ENCODE results near the gene RPL36A. TPM values are rescaled to one million over a fixed set of nuclear protein-coding genes. Genes with fewer than 3 reads are reported as not detected.
A peak's percentile ranks its signal among the peaks of the same experiment; 100 is the strongest.

RPL36A gene
- total RNA-seq, 1 donor from 2014 or later = 147 TPM

DNA sequence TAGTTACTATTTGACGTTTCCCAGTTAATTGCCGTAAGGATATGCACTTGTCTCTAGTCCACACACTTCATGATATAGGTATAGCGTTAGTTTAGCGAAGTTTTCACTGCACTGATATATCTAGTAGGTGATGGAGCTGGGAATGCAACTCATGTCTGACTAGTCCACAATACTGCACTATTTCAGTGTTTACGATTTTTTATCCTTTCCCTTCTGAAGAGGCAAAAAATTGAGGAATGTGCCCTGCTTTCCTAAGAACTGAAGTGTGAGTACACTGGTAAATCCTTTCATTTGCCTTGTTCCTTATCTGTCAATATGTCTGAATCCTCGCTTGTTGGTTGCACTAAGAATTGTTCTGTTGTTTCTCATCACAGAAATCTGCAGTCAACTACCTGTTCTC is 1.0 kb downstream of the RPL36A start:
- DNase-seq = no peak
- H3K4me3 Mint-ChIP-seq (ENCODE audit: unreplicated experiment) = peak overlapping the region; percentile 94
- peaks cover 1% of the 10 kb centered on the region for H3K4me1 Mint-ChIP-seq (ENCODE audit: low read depth, unreplicated experiment)
- H3K27ac Mint-ChIP-seq (ENCODE audit: unreplicated experiment) = peak overlapping the region; percentile 93
- H3K36me3 Mint-ChIP-seq (ENCODE audit: unreplicated experiment) = no peaks in the 10 kb centered on the region
- peaks cover 2% of the 10 kb centered on the region for H3K9me3 Mint-ChIP-seq (ENCODE audit: unreplicated experiment)
- TF ChIP-seq, protein P1, sequence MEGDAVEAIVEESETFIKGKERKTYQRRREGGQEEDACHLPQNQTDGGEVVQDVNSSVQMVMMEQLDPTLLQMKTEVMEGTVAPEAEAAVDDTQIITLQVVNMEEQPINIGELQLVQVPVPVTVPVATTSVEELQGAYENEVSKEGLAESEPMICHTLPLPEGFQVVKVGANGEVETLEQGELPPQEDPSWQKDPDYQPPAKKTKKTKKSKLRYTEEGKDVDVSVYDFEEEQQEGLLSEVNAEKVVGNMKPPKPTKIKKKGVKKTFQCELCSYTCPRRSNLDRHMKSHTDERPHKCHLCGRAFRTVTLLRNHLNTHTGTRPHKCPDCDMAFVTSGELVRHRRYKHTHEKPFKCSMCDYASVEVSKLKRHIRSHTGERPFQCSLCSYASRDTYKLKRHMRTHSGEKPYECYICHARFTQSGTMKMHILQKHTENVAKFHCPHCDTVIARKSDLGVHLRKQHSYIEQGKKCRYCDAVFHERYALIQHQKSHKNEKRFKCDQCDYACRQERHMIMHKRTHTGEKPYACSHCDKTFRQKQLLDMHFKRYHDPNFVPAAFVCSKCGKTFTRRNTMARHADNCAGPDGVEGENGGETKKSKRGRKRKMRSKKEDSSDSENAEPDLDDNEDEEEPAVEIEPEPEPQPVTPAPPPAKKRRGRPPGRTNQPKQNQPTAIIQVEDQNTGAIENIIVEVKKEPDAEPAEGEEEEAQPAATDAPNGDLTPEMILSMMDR (IDR thresholded peaks at IDR 0.05; ENCODE audit: partially characterized antibody, unreplicated experiment) = no peak
- peaks cover 2% of the 10 kb centered on the region for H3K27me3 Mint-ChIP-seq (ENCODE audit: unreplicated experiment)

DNA sequence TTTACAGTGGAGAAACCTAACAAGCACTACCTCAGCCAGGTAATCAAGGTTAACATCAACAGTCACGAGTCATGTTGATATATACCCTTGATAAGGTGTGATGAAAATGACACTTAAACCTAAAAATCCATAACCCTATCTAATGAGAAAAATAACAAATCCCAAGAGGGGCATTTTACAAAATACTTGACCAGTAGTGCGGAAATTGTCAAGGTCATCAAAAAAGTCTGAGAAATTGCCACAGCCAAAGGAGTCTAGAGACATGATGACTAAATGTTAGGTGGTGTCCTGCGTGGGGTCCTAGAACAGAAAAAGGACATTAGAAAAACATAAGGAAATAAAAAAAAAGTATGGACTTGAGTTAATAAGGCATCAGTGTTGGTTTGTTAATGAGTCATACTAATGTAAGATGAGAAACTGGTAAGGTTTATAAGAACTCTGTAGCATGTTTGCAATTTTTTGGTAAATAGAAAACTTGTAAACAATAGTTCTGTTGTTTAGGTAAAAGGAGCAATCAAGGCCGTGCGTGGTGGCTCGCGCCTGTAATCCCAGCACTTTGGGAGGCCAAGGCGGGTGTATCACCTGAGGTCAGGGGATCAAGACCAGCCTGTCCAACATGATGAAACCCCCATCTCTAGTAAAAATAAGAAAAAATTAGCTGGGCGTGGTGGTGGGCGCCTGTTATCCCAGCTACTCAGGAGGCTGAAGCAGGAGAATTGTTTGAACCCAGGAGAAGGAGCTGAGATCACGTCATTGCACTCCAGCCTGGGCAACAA is 2.9 kb downstream of the RPL36A start:
- H3K4me1 Mint-ChIP-seq (ENCODE audit: low read depth, unreplicated experiment) = peaks cover 1% of the 10 kb centered on the region
- peaks cover 2% of the 10 kb centered on the region for H3K9me3 Mint-ChIP-seq (ENCODE audit: unreplicated experiment)
- TF ChIP-seq, protein P1 (IDR thresholded peaks at IDR 0.05; ENCODE audit: partially characterized antibody, unreplicated experiment) = no peak
- H3K4me3 Mint-ChIP-seq (ENCODE audit: unreplicated experiment) = no peak overlapping the region
- no peak overlapping the region for H3K27ac Mint-ChIP-seq (ENCODE audit: unreplicated experiment)
- peaks cover 2% of the 10 kb centered on the region for H3K27me3 Mint-ChIP-seq (ENCODE audit: unreplicated experiment)
- no peaks in the 10 kb centered on the region for H3K36me3 Mint-ChIP-seq (ENCODE audit: unreplicated experiment)
- DNase-seq = no peak

DNA sequence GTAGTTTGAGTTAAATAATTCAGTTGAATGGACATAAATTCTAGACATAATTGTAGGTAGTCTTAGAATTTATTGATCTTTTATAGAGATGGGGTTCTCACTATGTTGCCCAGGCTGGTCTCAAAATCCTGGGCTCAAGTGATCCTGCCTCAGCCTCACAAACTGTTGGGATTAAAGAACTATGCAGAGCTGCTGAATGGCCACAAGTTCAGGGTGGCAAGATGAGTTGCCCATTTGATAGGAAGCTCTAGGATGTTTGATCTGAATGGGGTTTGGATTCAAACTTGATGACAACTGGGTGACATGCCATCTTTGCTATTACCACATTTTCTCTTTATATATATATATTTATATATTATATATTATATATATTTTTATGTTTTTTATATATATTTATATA is 3.6 kb downstream of the RPL36A start:
- no peak overlapping the region for H3K4me3 Mint-ChIP-seq (ENCODE audit: unreplicated experiment)
- peaks cover 2% of the 10 kb centered on the region for H3K27me3 Mint-ChIP-seq (ENCODE audit: unreplicated experiment)
- H3K36me3 Mint-ChIP-seq (ENCODE audit: unreplicated experiment) = no peaks in the 10 kb centered on the region
- TF ChIP-seq, protein P1 (IDR thresholded peaks at IDR 0.05; ENCODE audit: partially characterized antibody, unreplicated experiment) = no peak
- H3K4me1 Mint-ChIP-seq (ENCODE audit: low read depth, unreplicated experiment) = peaks cover 1% of the 10 kb centered on the region
- DNase-seq = no peak
- H3K9me3 Mint-ChIP-seq (ENCODE audit: unreplicated experiment) = peaks cover 2% of the 10 kb centered on the region
- H3K27ac Mint-ChIP-seq (ENCODE audit: unreplicated experiment) = no peak overlapping the region

DNA sequence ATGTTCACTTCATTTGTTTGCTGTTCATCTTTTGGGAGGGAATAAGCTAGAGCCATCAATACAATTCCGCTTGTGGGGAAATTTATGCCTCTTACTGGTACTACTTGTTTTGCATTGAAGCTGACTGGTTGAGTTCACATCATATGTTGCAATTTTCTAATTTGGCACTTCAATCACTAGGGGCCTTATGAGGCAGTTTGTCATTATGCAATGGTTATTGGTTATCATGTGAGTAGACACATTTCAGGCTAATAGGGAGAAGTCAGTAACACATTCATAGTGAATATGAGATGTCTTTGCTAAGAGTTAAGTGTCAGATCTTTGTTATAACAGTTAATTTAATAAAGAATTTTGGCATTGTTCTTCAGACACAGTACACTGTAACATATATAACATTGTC is 5.0 kb downstream of the RPL36A start:
- Mint-ChIP-seq H3K27me3 (ENCODE audit: unreplicated experiment) (peaks cover 2% of the 10 kb centered on the region), H3K4me1 (ENCODE audit: low read depth, unreplicated experiment) (no peaks in the 10 kb centered on the region), H3K4me3 (ENCODE audit: unreplicated experiment) (no peak overlapping the region), H3K9me3 (ENCODE audit: unreplicated experiment) (no peaks in the 10 kb centered on the region), H3K27ac (ENCODE audit: unreplicated experiment) (no peak overlapping the region), H3K36me3 (ENCODE audit: unreplicated experiment) (no peaks in the 10 kb centered on the region)
- TF ChIP-seq, protein P1 (IDR thresholded peaks at IDR 0.05; ENCODE audit: partially characterized antibody, unreplicated experiment) = no peak
- no peak for DNase-seq

DNA sequence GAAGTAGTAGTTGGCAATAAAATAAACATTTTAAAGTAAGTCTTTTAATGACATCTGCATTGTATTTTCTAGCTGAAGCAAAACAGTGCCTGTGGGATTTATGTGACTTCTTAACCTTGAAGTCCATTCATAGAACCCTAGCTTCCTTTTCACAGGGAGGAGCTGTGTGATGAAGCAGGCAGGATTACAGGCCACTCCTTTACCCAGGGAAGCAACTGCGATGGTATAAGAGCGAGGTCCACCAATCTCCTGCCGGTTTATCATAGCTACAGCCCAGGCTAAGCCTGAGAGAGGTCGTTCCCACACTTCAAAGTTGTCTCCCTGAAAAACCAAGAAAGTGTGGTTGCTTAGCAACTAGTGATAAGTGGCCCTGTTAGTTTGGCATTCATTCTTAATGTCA is 7.0 kb downstream of the RPL36A start:
- no peak overlapping the region for H3K27ac Mint-ChIP-seq (ENCODE audit: unreplicated experiment)
- no peak overlapping the region for H3K4me3 Mint-ChIP-seq (ENCODE audit: unreplicated experiment)
- DNase-seq = no peak

More for the DNA sequence above, 7.0 kb downstream of the RPL36A start:
- TF ChIP-seq, protein P1 (IDR thresholded peaks at IDR 0.05; ENCODE audit: partially characterized antibody, unreplicated experiment) = no peak
- Mint-ChIP-seq H3K4me1 (ENCODE audit: low read depth, unreplicated experiment) (no peaks in the 10 kb centered on the region), H3K9me3 (ENCODE audit: unreplicated experiment) (no peaks in the 10 kb centered on the region), H3K27me3 (ENCODE audit: unreplicated experiment) (no peaks in the 10 kb centered on the region), H3K36me3 (ENCODE audit: unreplicated experiment) (no peaks in the 10 kb centered on the region)
